IPS-18c (cell line): ENCODE measurements around the gene PIGM.

Source experiments
- H3K4me3 ChIP-seq: 2 replicates; pipeline ENCODE4 v1.7.0; 2013; ENCODE audit warnings: low read depth, mild to moderate bottlenecking, low read length, moderate library complexity; ENCODE audit not compliant: insufficient read depth
- H3K9me3 ChIP-seq: one replicate; pipeline ENCODE4 v1.6.1; 2013; ENCODE audit warnings: mild to moderate bottlenecking, low read length, moderate library complexity; ENCODE audit not compliant: control insufficient read depth, insufficient read depth

PIGM gene

DNA sequence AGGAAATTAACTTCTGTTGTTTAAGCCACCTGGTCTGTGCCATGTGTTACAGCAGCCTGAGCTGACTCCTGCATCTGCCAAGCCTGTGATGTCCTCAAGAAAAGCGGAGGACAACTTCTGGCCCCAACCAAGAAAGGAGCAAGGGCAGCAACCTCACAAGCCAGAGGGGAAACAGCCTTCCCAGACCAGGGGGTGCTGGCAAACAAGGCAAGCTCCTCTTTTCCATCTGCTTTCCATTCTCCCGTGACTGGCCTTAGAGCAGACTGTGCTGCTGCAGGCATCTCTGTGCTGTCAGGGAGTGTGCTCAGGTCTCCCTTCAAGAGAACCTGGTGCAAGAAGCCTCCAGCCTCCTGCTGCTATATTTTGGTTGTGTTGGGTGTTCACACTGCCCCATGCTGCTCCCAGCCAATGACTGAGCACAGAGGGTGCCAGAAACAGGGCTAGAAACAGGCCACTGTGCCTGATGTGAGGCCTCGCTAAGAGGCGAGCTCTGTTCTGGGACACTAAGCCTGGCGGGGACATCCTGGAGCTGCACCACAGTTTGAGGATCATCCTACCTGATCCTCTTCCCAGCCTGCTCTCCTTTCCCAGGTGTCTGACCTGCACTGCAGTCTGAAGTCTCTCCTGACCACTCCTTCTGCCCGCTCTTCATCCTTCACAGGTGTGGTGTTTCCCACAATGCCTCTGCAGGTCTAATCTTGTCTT lies 50.3 kb downstream of the PIGM start:
- Histone ChIP-seq H3K9me3 (no peaks in the 10 kb centered on the region), H3K4me3 (no peak overlapping the region)

GRCh38 chr1:159980786-159981185 lies 51.0 kb downstream of the PIGM start:
- no peaks in the 10 kb centered on the region for H3K9me3 ChIP-seq

GRCh38 chr1:159980076-159980475 lies 51.7 kb downstream of the PIGM start:
- H3K9me3 ChIP-seq: no peaks in the 10 kb centered on the region
- no peak overlapping the region for H3K4me3 ChIP-seq

More at GRCh38 chr1:159980786-159981185, 51.0 kb downstream of the PIGM start:
- H3K4me3 ChIP-seq: no peak overlapping the region

- H3K4me3 ChIP-seq: no peak overlapping the region
- H3K9me3 ChIP-seq: no peaks in the 10 kb centered on the region
Measured at GRCh38 chr1:159979257-159979656, 52.5 kb downstream of the PIGM start.

DNA sequence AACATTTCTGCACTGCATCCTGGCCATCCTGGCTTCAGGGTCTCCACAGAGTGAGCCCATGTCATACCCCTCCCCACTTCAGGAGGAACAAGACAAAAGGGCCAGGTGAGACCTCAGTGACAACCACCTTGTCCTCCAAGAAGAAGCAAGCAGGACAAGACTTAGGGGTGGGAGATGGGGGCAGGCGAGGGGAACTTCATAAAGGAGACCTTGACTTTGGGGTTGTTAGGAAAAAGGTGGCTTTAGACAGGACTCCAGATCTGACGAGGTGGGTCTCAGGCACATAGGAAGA lies 53.7 kb downstream of the PIGM start:
- Histone ChIP-seq H3K9me3 (no peaks in the 10 kb centered on the region), H3K4me3 (no peak overlapping the region)

DNA sequence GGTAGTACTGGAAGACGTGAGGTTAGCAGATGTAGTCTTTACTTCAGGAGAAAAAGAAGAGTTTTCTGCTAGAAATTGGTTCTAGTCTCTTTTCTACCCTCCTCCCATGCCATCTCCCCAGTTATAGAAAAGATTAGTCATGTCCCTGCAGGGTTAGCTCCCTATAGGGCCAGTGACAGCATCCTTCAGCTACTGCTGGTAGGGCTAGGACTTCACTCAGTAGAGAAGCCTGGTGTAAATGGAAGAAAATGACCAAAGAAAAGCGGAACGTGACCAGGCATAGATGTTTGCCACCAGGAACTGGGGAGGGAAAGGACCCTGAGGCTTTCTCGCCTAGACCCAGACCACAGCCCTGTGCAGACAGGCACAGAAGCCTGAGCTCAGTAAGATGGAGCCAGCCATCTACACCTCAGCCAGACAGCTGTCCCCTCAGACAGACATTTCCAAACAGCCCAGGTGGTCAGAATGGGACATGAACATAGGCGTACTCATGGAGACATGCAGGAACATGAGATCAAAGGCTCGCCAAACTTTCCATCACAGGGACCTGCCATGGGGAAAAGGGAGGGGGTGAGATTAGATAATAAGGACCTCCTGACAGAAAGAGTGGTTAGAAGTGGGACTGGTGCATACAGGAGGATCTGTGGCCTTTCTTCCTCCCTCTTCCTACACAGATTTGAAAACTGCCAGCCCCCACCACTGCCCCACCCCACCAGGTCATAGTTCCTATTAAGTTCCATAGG lies 54.3 kb downstream of the PIGM start:
- Histone ChIP-seq H3K4me3 (no peak overlapping the region), H3K9me3 (no peaks in the 10 kb centered on the region)
